ENCODE measurements around the gene LRRC8D.

DNA sequence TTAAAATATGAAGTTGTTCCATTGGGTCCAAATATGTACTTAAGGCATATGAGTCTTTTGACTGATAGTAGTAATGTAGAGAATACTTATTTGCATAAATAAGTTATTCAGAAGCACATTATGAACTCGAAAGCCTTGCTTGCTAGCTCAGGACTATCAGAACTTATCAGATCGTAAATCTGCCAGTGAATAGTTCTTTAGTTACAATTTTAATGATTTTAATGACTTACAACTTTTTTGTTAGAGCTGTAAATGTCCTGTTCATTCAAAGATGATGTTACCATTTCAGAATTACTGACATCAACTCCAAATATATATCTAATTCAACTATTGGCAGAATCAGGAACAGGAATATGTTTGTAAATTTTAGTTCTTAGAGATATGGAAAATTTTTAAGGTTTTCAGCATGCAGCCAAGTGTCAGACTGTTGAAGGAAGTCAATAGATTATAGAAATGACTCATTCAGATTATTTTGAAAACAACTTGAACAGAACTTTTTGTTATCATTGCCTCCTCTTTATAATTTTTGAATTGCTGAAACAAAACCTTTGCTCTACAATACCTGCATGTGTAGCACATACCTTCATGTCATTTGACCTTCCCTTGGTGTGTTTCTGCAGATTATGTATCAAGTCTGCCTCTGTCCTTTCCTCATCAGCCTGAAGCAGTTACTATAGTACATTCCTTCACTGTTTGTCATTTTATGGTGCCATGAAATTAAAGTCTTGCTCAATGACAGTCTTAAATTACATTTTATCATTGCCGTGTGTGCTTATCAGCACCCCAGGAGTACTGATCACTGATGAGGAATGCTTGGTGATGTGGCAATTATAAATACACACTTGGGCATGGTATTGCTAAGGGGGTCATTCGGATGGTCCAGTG is 44.9 kb downstream of the LRRC8D start:
- TF ChIP-seq, protein P1, sequence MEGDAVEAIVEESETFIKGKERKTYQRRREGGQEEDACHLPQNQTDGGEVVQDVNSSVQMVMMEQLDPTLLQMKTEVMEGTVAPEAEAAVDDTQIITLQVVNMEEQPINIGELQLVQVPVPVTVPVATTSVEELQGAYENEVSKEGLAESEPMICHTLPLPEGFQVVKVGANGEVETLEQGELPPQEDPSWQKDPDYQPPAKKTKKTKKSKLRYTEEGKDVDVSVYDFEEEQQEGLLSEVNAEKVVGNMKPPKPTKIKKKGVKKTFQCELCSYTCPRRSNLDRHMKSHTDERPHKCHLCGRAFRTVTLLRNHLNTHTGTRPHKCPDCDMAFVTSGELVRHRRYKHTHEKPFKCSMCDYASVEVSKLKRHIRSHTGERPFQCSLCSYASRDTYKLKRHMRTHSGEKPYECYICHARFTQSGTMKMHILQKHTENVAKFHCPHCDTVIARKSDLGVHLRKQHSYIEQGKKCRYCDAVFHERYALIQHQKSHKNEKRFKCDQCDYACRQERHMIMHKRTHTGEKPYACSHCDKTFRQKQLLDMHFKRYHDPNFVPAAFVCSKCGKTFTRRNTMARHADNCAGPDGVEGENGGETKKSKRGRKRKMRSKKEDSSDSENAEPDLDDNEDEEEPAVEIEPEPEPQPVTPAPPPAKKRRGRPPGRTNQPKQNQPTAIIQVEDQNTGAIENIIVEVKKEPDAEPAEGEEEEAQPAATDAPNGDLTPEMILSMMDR (IDR thresholded peaks at IDR 0.05) = no peak
- no peak for TF ChIP-seq POLR2A (IDR thresholded peaks at IDR 0.05)

Data from lower leg skin (tissue), 3 donors.